Measurements from ENCODE around the gene ROBO1.

GRCh38 chr3:78872195-78872594 is 895.6 kb downstream of the ROBO1 start:
- TF ChIP-seq CTCF (optimal IDR thresholded peaks at IDR 0.05 in 1 of 3, IDR thresholded peaks at IDR 0.05 in 1 of 3, conservative IDR thresholded peaks at IDR 0.05 in 1 of 3; ENCODE audit: extremely low read depth in 1 of 3, insufficient read depth in 2 of 3, low read length in 3 of 3): no peak
- no peak for TF ChIP-seq EZH2 (IDR thresholded peaks at IDR 0.05; ENCODE audit: low read length)
